HG03060 (cell line): ENCODE data around the gene ZW10.
A peak's percentile ranks its signal among the peaks of the same experiment; 100 is the strongest.
"Not testable (repeated sequence)": the region's sequence is repeated elsewhere in the genome, so short reads cannot be mapped to it uniquely, and the experiment has no call there.

Experiments
- ATAC-seq: cut with Tn5 transposase; IDR thresholded peaks from one replicate; pipeline ENCODE4 v1.9.1; 2021; ENCODE audit warnings: low read depth, moderate number of reproducible peaks; ENCODE audit not compliant: unreplicated experiment

ZW10 gene, protein sequence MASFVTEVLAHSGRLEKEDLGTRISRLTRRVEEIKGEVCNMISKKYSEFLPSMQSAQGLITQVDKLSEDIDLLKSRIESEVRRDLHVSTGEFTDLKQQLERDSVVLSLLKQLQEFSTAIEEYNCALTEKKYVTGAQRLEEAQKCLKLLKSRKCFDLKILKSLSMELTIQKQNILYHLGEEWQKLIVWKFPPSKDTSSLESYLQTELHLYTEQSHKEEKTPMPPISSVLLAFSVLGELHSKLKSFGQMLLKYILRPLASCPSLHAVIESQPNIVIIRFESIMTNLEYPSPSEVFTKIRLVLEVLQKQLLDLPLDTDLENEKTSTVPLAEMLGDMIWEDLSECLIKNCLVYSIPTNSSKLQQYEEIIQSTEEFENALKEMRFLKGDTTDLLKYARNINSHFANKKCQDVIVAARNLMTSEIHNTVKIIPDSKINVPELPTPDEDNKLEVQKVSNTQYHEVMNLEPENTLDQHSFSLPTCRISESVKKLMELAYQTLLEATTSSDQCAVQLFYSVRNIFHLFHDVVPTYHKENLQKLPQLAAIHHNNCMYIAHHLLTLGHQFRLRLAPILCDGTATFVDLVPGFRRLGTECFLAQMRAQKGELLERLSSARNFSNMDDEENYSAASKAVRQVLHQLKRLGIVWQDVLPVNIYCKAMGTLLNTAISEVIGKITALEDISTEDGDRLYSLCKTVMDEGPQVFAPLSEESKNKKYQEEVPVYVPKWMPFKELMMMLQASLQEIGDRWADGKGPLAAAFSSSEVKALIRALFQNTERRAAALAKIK

DNA sequence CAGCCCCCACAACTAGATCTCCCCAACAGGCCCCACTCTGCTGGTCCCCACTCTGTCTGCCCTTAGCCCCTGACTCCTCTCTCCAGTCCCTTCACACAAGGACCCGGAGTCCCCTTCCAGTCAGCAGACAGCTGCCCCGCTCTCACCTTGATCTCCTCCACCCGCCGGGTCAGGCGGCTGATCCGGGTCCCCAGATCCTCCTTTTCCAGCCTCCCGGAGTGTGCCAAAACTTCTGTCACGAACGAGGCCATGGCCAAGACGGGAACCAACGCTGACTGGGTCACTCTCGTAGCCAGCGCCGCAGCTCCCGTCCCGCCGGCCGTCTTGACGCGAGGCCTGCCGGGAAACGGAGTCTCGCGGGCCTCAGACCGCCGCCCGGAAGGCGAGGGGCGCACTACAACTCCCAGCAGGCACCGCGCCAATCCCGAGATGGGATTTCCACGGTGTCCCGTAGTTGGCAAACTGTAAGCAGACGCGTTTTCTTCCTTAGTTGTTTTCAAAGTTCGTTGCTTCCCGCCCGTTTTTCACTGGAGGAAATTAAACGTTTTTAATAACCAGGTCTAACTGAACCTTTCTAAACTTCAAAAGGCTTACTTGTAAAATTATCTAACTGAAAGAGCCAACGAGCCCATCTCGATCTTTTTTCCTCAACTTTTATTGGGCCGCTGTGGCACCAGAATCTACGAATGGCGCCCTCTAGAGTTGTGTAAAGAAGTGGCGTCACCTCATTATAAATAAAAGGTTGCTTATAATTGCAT is at the start of gene ZW10:
ZW10 (minus strand) TSS at position 277 of the 758 bp plus-strand sequence; CDS start at position 251, 26 bp downstream.
- peak; percentile 97 for ATAC-seq

GRCh38 chr11:113818426-113818825 is 44.9 kb upstream of the ZW10 start:
- no peak for ATAC-seq

- ATAC-seq: no peak
Observed at GRCh38 chr11:113817626-113818025, 44.1 kb upstream of the ZW10 start.

- no peak for ATAC-seq
Observed at GRCh38 chr11:113817162-113817561, 43.7 kb upstream of the ZW10 start.

DNA sequence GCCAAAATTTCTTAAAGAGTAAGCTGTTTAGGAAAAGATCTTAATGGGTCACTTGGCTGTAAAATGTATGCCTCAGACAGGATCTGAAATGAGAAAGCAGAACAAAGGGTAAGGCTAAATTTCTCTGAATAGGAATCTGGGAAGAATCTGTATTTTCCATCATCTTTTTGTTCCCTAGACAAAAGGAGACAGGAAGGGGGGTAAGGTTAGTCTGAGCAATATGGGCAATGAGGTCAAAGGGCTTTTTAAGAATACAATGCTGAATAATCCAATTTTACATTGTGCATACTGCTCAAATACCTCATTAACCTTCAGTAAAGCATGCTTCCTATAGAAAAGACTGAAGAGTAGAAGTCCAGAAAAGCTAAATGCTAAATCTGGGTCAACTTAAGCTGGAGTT is 40.7 kb upstream of the ZW10 start:
- ATAC-seq: no peak

DNA sequence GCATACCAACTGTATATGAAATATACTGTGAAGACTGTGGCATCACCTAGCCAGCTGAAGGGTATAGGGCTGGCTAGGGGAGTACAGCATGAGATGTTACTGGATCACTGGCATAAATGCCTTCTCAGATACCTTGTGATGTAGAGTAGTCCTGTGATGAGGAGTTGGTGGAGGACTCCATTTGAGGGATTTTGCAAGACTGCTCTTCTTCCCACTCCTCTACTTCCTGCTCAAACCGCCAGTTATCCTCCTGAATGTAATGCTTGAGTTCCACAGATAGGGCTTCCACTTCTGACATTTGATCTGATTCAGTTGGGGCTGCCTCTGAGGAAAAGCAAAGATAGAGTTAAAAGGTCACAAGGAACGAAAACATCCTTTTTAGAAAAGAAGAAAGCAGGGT is 35.4 kb upstream of the ZW10 start:
- no peak for ATAC-seq

DNA sequence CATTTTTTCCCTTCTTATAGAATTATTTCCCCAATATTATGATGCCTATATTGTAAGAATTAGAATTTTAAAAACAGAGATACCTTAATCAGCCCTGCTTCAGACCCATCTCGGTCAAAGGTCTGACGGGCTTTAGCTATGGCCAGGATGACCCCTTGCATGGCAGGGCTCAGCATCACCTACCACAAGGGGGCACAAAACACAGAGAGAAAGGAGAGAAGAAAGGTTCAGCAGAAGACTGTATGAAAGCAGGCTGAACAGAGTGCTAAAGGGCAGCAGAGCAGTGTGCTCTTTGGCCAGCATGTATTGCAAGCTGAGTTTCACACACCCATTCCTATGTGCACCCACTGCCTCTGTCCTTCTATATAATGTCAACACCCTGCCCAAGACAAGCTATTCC is 32.9 kb upstream of the ZW10 start:
- ATAC-seq: no peak

DNA sequence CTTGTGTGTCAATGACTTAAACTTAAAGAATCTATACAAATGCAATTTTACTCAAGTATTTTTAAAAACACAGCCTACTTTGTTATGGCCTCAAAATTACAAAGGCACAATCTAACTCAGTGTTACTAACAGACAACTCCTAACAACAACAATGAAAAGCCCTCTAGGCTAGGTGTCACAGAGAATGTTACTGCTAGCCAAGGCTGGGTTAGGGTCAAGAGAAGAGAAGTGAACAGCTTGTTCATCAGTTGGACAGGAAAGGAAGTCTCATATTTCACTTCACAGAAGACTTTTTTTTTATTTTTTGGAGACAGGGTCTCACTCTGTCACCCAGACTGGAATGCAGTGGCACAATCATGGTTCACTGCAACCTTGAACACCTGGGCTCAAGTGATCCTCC is 32.1 kb upstream of the ZW10 start:
- ATAC-seq: no peak

- no peak for ATAC-seq
Observed at GRCh38 chr11:113802621-113803020, 29.1 kb upstream of the ZW10 start.

GRCh38 chr11:113796663-113797259 is 23.3 kb upstream of the ZW10 start:
- no peak for ATAC-seq

GRCh38 chr11:113789675-113790320 is 16.3 kb upstream of the ZW10 start:
- no peak for ATAC-seq

DNA sequence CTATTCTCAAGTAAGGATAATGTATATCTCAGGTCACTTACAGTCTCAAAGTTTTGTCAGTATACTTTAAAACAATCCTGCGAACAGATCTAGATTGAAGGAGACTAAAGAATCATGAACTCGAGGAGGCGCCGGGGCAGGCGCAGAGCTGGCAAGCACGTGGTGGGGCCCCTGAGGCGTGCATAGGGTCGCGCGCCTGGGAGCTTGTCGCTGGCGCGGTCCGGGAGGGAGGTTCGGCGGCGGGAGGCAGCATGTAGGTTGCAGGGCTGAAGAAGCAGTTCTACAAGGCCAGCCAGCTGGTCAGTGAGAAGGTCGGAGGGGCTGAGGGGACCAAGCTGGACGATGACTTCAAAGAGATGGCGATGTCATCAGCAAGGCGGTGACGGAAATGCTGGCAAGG is 15.5 kb upstream of the ZW10 start:
- ATAC-seq: not testable (repeated sequence)

DNA sequence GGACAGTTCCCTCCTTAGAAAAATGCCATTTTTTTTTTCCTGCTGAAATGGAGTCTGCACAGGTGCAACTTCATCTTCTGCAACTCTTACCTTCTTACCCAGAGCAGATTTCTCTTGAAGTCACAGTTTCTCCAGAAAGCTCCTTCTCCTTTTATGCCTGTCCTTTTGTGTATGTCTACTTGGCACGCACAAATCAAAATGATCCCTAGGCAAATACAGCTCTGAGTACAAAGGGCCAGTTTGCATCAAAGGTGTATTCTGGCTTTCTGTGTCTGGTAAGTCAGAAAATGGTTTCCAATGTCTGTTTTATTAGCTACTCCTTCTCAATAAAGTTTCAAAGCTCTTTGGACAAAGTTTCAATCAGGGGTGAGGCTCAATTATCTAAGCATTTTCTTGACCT is 8.6 kb upstream of the ZW10 start:
- no peak for ATAC-seq

GRCh38 chr11:113781682-113782081 is 8.2 kb upstream of the ZW10 start:
- no peak for ATAC-seq

GRCh38 chr11:113779496-113779895 is 6.0 kb upstream of the ZW10 start, which contains the start of gene CLDN25:
Gene CLDN25 (plus strand): TSS chr11:113779796. CDS start chr11:113779796, 0 bp downstream.
- no peak for ATAC-seq

GRCh38 chr11:113778111-113778910 is 4.8 kb upstream of the ZW10 start:
- ATAC-seq: no peak

- no peak for ATAC-seq
Observed at GRCh38 chr11:113774174-113774503, 647 bp upstream of the ZW10 start.

GRCh38 chr11:113773092-113773415 is 438 bp downstream of the ZW10 start:
- ATAC-seq: no peak

DNA sequence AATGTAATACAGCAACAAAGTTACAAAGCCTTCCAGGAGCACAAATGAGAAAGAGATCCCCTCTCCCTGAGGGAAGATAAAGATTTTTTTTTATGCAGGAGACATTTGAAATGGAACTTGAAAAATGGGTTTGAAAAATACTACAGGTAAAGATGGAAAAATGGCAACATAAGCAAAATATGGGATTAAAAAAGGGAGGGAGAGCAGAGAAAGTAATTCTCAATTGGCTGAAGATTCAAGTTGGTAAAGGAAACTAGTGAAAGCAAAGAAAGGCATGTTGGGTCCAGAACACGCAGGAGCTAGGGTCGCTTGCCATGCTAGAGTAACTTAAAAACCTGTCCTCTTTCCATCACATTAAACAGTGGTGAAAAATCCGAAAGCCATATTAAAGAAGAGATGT is 1.5 kb downstream of the ZW10 start:
- no peak for ATAC-seq
